Measurements from ENCODE around the gene YDJC. TPM values are rescaled to one million over a fixed set of nuclear protein-coding genes. Genes with fewer than 3 reads are reported as not detected.

The YDJC gene
- total and polyA plus RNA-seq, 9 of the 15 experiments (the other 6 are each of a cell fraction or from before 2014, with no cell fraction given) = 13.5 to 871 (median 164) TPM

DNA sequence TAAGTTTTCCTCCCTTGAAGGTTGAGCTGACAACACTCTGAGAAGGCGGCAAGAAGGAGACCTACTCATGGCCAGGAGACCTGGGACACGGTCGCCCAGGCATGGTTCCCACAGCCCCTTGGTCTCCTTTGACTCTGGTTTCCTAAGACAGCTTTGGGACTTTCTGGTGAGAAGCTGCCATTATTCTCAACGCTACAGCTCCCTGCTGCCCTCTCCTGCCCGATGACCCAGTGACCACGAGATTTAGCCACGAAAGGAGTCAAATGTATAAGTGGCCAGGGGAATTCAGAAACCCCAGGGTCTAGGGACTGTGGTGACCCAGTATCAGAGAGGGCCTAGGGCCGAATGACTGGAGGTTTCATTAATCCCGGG lies 11.6 kb upstream of the YDJC start (continued):
- TF ChIP-seq, protein P1, sequence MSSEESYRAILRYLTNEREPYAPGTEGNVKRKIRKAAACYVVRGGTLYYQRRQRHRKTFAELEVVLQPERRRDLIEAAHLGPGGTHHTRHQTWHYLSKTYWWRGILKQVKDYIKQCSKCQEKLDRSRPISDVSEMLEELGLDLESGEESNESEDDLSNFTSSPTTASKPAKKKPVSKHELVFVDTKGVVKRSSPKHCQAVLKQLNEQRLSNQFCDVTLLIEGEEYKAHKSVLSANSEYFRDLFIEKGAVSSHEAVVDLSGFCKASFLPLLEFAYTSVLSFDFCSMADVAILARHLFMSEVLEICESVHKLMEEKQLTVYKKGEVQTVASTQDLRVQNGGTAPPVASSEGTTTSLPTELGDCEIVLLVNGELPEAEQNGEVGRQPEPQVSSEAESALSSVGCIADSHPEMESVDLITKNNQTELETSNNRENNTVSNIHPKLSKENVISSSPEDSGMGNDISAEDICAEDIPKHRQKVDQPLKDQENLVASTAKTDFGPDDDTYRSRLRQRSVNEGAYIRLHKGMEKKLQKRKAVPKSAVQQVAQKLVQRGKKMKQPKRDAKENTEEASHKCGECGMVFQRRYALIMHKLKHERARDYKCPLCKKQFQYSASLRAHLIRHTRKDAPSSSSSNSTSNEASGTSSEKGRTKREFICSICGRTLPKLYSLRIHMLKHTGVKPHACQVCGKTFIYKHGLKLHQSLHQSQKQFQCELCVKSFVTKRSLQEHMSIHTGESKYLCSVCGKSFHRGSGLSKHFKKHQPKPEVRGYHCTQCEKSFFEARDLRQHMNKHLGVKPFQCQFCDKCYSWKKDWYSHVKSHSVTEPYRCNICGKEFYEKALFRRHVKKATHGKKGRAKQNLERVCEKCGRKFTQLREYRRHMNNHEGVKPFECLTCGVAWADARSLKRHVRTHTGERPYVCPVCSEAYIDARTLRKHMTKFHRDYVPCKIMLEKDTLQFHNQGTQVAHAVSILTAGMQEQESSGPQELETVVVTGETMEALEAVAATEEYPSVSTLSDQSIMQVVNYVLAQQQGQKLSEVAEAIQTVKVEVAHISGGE (CRISPR knock-in tag; IDR thresholded peaks at IDR 0.05) = no peak
- TF ChIP-seq DNMT1 (IDR thresholded peaks at IDR 0.05) = no peak
- no peak for TF ChIP-seq HDAC3 (IDR thresholded peaks at IDR 0.05; ENCODE audit: borderline replicate concordance, partially characterized antibody)
- TF ChIP-seq, protein P2, sequence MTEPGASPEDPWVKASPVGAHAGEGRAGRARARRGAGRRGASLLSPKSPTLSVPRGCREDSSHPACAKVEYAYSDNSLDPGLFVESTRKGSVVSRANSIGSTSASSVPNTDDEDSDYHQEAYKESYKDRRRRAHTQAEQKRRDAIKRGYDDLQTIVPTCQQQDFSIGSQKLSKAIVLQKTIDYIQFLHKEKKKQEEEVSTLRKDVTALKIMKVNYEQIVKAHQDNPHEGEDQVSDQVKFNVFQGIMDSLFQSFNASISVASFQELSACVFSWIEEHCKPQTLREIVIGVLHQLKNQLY (CRISPR knock-in tag; conservative IDR thresholded peaks at IDR 0.05) = no peak
- TF ChIP-seq NFXL1 (CRISPR knock-in tag; IDR thresholded peaks at IDR 0.05) = no peak
- no peak for TF ChIP-seq CXXC5 (CRISPR knock-in tag; IDR thresholded peaks at IDR 0.05)
- no peak for TF ChIP-seq CEBPG (CRISPR knock-in tag; IDR thresholded peaks at IDR 0.05)
- no peak for TF ChIP-seq CEBPG (tag; conservative IDR thresholded peaks at IDR 0.05 in 1 of 2, IDR thresholded peaks at IDR 0.05 in 1 of 2)
- TF ChIP-seq, protein P3, sequence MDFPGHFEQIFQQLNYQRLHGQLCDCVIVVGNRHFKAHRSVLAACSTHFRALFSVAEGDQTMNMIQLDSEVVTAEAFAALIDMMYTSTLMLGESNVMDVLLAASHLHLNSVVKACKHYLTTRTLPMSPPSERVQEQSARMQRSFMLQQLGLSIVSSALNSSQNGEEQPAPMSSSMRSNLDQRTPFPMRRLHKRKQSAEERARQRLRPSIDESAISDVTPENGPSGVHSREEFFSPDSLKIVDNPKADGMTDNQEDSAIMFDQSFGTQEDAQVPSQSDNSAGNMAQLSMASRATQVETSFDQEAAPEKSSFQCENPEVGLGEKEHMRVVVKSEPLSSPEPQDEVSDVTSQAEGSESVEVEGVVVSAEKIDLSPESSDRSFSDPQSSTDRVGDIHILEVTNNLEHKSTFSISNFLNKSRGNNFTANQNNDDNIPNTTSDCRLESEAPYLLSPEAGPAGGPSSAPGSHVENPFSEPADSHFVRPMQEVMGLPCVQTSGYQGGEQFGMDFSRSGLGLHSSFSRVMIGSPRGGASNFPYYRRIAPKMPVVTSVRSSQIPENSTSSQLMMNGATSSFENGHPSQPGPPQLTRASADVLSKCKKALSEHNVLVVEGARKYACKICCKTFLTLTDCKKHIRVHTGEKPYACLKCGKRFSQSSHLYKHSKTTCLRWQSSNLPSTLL (IDR thresholded peaks at IDR 0.05) = no peak
- TF ChIP-seq, protein P4, sequence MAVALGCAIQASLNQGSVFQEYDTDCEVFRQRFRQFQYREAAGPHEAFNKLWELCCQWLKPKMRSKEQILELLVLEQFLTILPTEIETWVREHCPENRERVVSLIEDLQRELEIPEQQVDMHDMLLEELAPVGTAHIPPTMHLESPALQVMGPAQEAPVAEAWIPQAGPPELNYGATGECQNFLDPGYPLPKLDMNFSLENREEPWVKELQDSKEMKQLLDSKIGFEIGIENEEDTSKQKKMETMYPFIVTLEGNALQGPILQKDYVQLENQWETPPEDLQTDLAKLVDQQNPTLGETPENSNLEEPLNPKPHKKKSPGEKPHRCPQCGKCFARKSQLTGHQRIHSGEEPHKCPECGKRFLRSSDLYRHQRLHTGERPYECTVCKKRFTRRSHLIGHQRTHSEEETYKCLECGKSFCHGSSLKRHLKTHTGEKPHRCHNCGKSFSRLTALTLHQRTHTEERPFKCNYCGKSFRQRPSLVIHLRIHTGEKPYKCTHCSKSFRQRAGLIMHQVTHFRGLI (CRISPR knock-in tag; IDR thresholded peaks at IDR 0.05) = no peak
- TF ChIP-seq ZNF3 (CRISPR knock-in tag; IDR thresholded peaks at IDR 0.05) = no peak
- no peak for TF ChIP-seq CTBP1 (IDR thresholded peaks at IDR 0.05; ENCODE audit: borderline replicate concordance)
- TF ChIP-seq, protein P5, sequence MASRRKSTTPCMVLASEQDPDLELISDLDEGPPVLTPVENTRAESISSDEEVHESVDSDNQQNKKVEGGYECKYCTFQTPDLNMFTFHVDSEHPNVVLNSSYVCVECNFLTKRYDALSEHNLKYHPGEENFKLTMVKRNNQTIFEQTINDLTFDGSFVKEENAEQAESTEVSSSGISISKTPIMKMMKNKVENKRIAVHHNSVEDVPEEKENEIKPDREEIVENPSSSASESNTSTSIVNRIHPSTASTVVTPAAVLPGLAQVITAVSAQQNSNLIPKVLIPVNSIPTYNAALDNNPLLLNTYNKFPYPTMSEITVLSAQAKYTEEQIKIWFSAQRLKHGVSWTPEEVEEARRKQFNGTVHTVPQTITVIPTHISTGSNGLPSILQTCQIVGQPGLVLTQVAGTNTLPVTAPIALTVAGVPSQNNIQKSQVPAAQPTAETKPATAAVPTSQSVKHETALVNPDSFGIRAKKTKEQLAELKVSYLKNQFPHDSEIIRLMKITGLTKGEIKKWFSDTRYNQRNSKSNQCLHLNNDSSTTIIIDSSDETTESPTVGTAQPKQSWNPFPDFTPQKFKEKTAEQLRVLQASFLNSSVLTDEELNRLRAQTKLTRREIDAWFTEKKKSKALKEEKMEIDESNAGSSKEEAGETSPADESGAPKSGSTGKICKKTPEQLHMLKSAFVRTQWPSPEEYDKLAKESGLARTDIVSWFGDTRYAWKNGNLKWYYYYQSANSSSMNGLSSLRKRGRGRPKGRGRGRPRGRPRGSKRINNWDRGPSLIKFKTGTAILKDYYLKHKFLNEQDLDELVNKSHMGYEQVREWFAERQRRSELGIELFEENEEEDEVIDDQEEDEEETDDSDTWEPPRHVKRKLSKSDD (conservative IDR thresholded peaks at IDR 0.05; ENCODE audit: low read length) = peak; percentile 75; the same call in 1 of the 2 replicates
- no peak for TF ChIP-seq GATAD2B (IDR thresholded peaks at IDR 0.05; ENCODE audit: borderline replicate concordance)
- no peak for TF ChIP-seq ZNF778 (CRISPR knock-in tag; IDR thresholded peaks at IDR 0.05)
- TF ChIP-seq ZFP1 (CRISPR knock-in tag; IDR thresholded peaks at IDR 0.05) = no peak
- no peak for TF ChIP-seq SMAD1 (IDR thresholded peaks at IDR 0.05; ENCODE audit: low read depth, low read length, partially characterized antibody)
- TF ChIP-seq SMAD2 (IDR thresholded peaks at IDR 0.05; ENCODE audit: low read depth, low read length) = no peak
- no peak for TF ChIP-seq FOXP1 (CRISPR knock-in tag; IDR thresholded peaks at IDR 0.05)

All from K562 (cell line).